Heart right ventricle (tissue), 16 donors: ENCODE data around the gene PIEZO1. TPM values are rescaled to one million over a fixed set of nuclear protein-coding genes. Genes with fewer than 3 reads are reported as not detected.

Source experiments
- ATAC-seq, 8 donors: fragments of 200-7000 bp; cut with Tn5 transposase; one replicate each; pipeline ENCODE4 v1.9.1; 2020; ENCODE audit warnings: mild to moderate bottlenecking in 8 of 8, moderate library complexity in 8 of 8, moderate number of reproducible peaks in 1 of 8
- DNase-seq, 2 donors: peaks; one replicate each; pipeline ENCODE4 v3.0.0-alpha.2; 2020
- H3K27ac ChIP-seq, 10 donors: fragments of 200-600 bp; sonication (generic) in 2 of 10; one replicate each; pipeline versions ENCODE4 v1.5.0 to v1.8.0; 2020 to 2022; ENCODE audit warnings: mild to moderate bottlenecking in 3 of 10
- H3K27me3 ChIP-seq, 7 donors: fragments of 200-600 bp; one replicate each; pipeline ENCODE4 v1.8.0; 2021 to 2022; ENCODE audit warnings: mild to moderate bottlenecking in 2 of 7
- H3K36me3 ChIP-seq, 9 donors: fragments of 200-600 bp; sonication (generic) in 1 of 9; one replicate each; pipeline versions ENCODE4 v1.5.0 to v1.8.0; 2020 to 2022; ENCODE audit warnings: mild to moderate bottlenecking in 2 of 9
- H3K4me1 ChIP-seq, 9 donors: fragments of 200-600 bp; sonication (generic) in 1 of 9; one replicate each; pipeline versions ENCODE4 v1.5.0 to v1.8.0; 2020 to 2022; ENCODE audit warnings: mild to moderate bottlenecking in 4 of 9
- H3K4me3 ChIP-seq, 10 donors: fragments of 200-600 bp; sonication (generic) in 2 of 10; one replicate each; pipeline versions ENCODE4 v1.5.0 to v1.8.0; 2020 to 2022; ENCODE audit warnings: mild to moderate bottlenecking in 7 of 10, moderate library complexity in 2 of 10
- H3K9me3 ChIP-seq, 11 donors: fragments of 200-600 bp in 10 of 11; sonication (generic) in 2 of 11; one replicate each; pipeline versions ENCODE4 v1.5.0 to v1.8.0; 2013 to 2022; ENCODE audit warnings: mild to moderate bottlenecking in 2 of 11, control low read depth in 1 of 11, moderate library complexity in 1 of 11
- WGBS, 2 donors: extraction: QIAGEN DNeasy Blood & Tissue Kit; methylation state at CpG; one replicate each; pipeline ENCODE4 v1.1.7; 2013; ENCODE audit warnings: inconsistent platforms in 1 of 2; 5-methylcytosine and 5-hydroxymethylcytosine counted together
- intact Hi-C, 10 donors: fragments of 100-400 bp; cut with DNase I; formaldehyde crosslinking; loops; one replicate each; pipeline versions ENCODE4 v1.11.1 to v1.14.2; 2022
- polyA plus RNA-seq, 2 donors: library from polyadenylated mRNA; stranded (reverse); fragments of 200-250 nt; gene quantifications; one replicate each; pipeline ENCODE4 v1.2.3, GENCODE V29; 2013
- total RNA-seq, 10 donors: library from RNA; stranded (reverse); fragmentation: NEBNext Ultra II Directional in 3 of 10; extraction: Animal tissue kit (Norgen Biotek cat#: 25700) in 3 of 10; gene quantifications; one replicate each; pipeline versions ENCODE4 v1.2.1 to v1.2.4, GENCODE V29; 2021 to 2023
- TF ChIP-seq, protein P1 (sequence below), 9 donors: fragments of 200-600 bp; sonication (generic) in 2 of 9; IDR thresholded peaks; one replicate each; pipeline versions ENCODE4 v1.5.0 to v1.8.0; 2021 to 2022; ENCODE audit warnings: antibody characterized with exemption in 9 of 9, mild to moderate bottlenecking in 5 of 9, moderate library complexity in 1 of 9
- donor health status: Arrhythmogenic right ventricular cardiomyopathy.
- donor health status: ischemic (EF 13 %, LVEDD 7.1; RV severe dilation, severe dysfunction).
- donor health status: healthy with polysubstance abuse.
- donor health status: DM: no; HTN: yes; CAD: no.
- donor health status: DM: no; HTN: no; CAD: no.
- donor health status: ischemic (EF 25% LVEDD 6.9; RV normal size, moderate dysfunction).
- donor health status: ischemic (EF 25% LVEDD 5.7; RV mildly dilated, moderate dysfunction).
- donor health status: healthy.
- donor health status: DM: yes; HTN: yes; CAD: no.
- donor health status: Ischemic cardiomyopathy.
- donor health status: ischemic (EF 35%, LVEDD 5.7; RV mildly dilated, moderate dysfunction).
- donor health status: nonischemic (EF 11% LVEDD 7.7; RV severe dilation, severe dysfunction).
- donor health status: DM: yes; HTN: yes; CAD: no.
- donor health status: PGD.
- donor health status: ischemic (EF 29% LVEDD 5.4; RV normal size, mild dysfunction).
- donor health status: nonischemic (EF 23%, LVEDD 6.1; RV moderate dilation, normal function).

The PIEZO1 gene
- total and polyA plus RNA-seq, 12 donors, result 12.3 to 78.2 (median 18.0) TPM

DNA sequence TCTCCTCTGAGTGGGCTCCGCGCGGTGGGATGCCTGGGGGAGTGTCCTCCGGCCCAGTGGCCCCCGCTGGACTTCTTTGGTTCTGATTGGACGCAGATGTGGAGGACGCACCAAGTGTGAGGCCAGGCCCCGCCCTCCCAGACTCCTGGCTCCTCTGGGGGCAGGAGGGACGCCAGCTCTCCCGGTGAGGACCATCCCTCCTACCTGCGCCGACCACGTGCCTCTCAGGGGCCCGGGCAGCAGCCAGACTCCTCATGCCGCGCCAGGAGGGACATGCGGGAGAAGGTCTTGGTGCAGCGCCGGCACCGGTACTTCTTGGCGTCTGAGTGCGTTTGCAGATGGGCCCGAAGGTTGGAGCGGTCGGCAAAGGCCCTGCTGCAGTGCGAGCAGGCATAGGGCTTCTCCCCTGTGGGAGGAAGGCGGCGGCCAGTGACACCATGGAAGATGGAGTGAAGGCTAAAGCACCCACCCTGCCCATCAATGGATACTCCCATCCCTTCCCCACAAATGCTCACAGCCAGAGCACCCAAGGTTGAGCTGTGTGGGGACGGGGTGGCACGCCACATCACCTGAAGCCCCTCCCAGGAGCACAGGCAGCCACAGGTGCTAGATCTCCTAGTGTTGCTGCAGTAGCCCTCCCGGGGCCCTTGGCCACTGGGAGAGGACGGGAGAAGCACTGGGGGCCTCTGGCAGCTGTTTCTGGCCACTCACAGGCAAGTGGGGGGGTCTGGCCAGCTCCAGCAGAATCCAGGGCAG lies 106.6 kb downstream of the PIEZO1 start:
- Histone ChIP-seq H3K36me3 (peaks cover 0 to 30% (median 0%) of the 10 kb centered on the region in 9 donors), H3K9me3 (no peaks in the 10 kb centered on the region), H3K27ac (no peak overlapping the region), H3K4me1 (peaks cover 0 to 27% (median 11%) of the 10 kb centered on the region in 9 donors), H3K27me3 (peaks cover 0 to 35% (median 0%) of the 10 kb centered on the region in 7 donors), H3K4me3 (no peak overlapping the region)
- intact Hi-C loops, result no loop called here
- DNase-seq (no peak), ATAC-seq (no peak)
- WGBS, 2 donors, result 55 to 72% methylated on average over 32 of the region's 32 CpGs
- TF ChIP-seq, protein P1, sequence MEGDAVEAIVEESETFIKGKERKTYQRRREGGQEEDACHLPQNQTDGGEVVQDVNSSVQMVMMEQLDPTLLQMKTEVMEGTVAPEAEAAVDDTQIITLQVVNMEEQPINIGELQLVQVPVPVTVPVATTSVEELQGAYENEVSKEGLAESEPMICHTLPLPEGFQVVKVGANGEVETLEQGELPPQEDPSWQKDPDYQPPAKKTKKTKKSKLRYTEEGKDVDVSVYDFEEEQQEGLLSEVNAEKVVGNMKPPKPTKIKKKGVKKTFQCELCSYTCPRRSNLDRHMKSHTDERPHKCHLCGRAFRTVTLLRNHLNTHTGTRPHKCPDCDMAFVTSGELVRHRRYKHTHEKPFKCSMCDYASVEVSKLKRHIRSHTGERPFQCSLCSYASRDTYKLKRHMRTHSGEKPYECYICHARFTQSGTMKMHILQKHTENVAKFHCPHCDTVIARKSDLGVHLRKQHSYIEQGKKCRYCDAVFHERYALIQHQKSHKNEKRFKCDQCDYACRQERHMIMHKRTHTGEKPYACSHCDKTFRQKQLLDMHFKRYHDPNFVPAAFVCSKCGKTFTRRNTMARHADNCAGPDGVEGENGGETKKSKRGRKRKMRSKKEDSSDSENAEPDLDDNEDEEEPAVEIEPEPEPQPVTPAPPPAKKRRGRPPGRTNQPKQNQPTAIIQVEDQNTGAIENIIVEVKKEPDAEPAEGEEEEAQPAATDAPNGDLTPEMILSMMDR (IDR thresholded peaks at IDR 0.05), result no peak

- no peak overlapping the region for H3K27ac ChIP-seq
- TF ChIP-seq, protein P1 (IDR thresholded peaks at IDR 0.05), result no peak
- 80 to 82% methylated on average over 13 of the region's 13 CpGs for WGBS, 2 donors
- intact Hi-C loops, result no loop called here
- H3K4me3 ChIP-seq, result no peak overlapping the region
- peaks cover 0 to 30% (median 0%) of the 10 kb centered on the region in 9 donors for H3K36me3 ChIP-seq
- ATAC-seq, result no peak
- no peak for DNase-seq
- H3K27me3 ChIP-seq, result peaks cover 0 to 35% (median 0%) of the 10 kb centered on the region in 7 donors
- H3K9me3 ChIP-seq, result no peaks in the 10 kb centered on the region
- H3K4me1 ChIP-seq, result peaks cover 0 to 29% (median 13%) of the 10 kb centered on the region in 9 donors
Observed at GRCh38 chr16:88677721-88678120, 107.3 kb downstream of the PIEZO1 start.

DNA sequence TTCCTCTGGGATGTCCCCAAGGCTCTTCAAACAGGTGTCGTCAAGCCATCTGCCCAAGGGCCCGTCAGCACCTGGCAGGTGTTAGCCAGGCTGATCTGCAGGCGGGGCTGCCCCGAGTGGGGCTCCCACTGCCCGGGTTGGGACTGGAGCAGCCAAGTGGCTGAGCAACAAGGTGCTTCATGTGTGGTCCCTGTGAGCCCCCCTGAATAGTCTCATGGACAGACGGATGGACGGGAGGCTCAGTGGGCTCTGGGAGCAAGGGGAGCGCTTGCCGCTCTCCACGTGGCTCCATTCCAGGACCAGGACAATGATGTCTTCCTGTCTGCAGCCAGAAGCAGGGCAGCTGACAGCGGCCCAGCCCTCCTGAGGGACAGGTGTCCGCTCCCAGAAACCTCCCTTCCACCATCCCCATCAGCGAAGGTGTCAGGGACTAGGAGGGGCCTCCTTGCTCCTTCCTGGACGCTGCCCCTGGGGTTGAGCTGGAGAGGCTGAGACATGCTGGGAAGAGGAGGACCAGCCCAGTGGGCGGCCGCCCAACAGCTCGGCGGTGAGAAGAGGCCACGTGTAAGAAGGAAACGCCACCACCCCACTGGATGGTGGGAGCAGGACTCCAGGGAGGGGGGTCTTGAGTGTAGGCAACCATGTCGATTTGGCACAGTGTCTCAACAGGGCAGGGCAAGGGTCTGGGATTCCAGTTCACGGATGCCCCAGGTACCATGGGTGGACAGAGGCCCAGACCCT lies 108.3 kb downstream of the PIEZO1 start:
- DNase-seq, result no peak
- no peak for ATAC-seq
- Histone ChIP-seq H3K27ac (no peak overlapping the region), H3K36me3 (peaks cover 0 to 30% (median 0%) of the 10 kb centered on the region in 9 donors), H3K9me3 (no peaks in the 10 kb centered on the region), H3K27me3 (peaks cover 0 to 27% (median 0%) of the 10 kb centered on the region in 7 donors), H3K4me3 (no peak overlapping the region), H3K4me1 (peaks cover 0 to 37% (median 17%) of the 10 kb centered on the region in 9 donors)
- intact Hi-C loops, result no loop called here
- 74 to 76% methylated on average over 22 of the region's 22 CpGs for WGBS, 2 donors
- TF ChIP-seq, protein P1 (IDR thresholded peaks at IDR 0.05), result no peak

GRCh38 chr16:88673716-88674379 lies 111.2 kb downstream of the PIEZO1 start:
- Histone ChIP-seq H3K4me3 (no peak overlapping the region), H3K9me3 (no peaks in the 10 kb centered on the region), H3K36me3 (peaks cover 0 to 23% (median 0%) of the 10 kb centered on the region in 9 donors), H3K27me3 (peaks cover 0 to 10% (median 0%) of the 10 kb centered on the region in 7 donors), H3K27ac (peak overlapping the region in 9 of 10 donors; percentile 18 to 86 (median 78)), H3K4me1 (peaks cover 0 to 37% (median 17%) of the 10 kb centered on the region in 9 donors)
- DNase-seq, result peak; percentile 57 to 58
- ATAC-seq, result peak; percentile 60 to 90 (median 80)
- TF ChIP-seq, protein P1 (IDR thresholded peaks at IDR 0.05), result no peak
- WGBS, 2 donors, result 49 to 69% methylated on average over 19 of the region's 19 CpGs
- intact Hi-C loops, result no loop called here
